ENCODE measurements around the gene XPO6. TPM values are rescaled to one million over a fixed set of nuclear protein-coding genes. Genes with fewer than 3 reads are reported as not detected.

Gene XPO6
- polyA plus RNA-seq, 3 donors, result 79.7 to 85.3 (median 84.8) TPM

GRCh38 chr16:28191364-28191960 lies 20.3 kb downstream of the XPO6 start:
- DNase-seq (ENCODE audit: extremely low read depth in 1 of 11, low read depth in 9 of 11, low spot score in 4 of 11), result no peak

GRCh38 chr16:28189245-28189644 lies 22.5 kb downstream of the XPO6 start:
- no peak for DNase-seq (ENCODE audit: extremely low read depth in 1 of 11, low read depth in 9 of 11, low spot score in 4 of 11)

- DNase-seq (ENCODE audit: extremely low read depth in 1 of 11, low read depth in 9 of 11, low spot score in 4 of 11), result no peak
Measured at GRCh38 chr16:28188085-28188916, 23.5 kb downstream of the XPO6 start.

- DNase-seq (ENCODE audit: extremely low read depth in 1 of 11, low read depth in 9 of 11, low spot score in 4 of 11), result no peak
Measured at GRCh38 chr16:28187595-28188004, 24.2 kb downstream of the XPO6 start.

DNA sequence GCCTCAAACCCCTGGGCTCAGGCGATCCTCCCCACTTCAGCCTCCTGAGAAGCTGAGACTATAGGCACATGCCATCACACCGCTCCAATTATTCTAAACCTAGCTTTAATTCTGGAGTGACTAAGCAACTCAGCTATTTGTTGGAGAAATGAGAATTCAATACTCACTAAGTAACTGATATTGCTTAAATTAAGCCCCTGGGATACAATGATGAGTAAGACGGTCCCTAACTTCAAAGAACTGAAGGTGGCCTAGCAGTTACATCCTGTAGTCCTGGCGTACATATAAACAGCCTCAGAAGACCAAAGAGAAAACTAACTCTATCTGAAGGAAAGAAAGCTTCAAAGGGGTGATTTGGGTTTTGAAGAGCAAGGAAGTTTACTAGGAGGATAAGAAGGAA lies 25.0 kb downstream of the XPO6 start:
- DNase-seq (ENCODE audit: extremely low read depth in 1 of 11, low read depth in 9 of 11, low spot score in 4 of 11), result no peak

DNA sequence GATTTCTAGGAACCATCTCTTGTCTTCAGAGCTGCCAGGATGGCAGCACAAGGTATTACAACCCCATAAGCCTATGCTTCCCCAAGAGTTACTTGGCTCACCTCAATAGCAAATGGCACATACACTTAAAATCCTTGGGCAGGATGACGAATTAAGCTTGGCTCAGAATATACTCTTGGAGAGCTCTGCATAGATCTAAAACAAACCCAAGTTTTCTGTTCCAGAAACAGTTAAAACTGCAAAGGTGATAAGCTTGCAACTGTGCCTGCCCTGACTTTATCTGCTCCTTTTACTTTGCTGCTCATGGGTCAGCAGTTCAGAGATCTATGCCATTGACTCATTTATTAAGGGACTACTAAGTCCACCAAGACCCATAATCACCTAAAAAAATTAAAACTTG lies 26.1 kb downstream of the XPO6 start:
- no peak for DNase-seq (ENCODE audit: extremely low read depth in 1 of 11, low read depth in 9 of 11, low spot score in 4 of 11)

DNA sequence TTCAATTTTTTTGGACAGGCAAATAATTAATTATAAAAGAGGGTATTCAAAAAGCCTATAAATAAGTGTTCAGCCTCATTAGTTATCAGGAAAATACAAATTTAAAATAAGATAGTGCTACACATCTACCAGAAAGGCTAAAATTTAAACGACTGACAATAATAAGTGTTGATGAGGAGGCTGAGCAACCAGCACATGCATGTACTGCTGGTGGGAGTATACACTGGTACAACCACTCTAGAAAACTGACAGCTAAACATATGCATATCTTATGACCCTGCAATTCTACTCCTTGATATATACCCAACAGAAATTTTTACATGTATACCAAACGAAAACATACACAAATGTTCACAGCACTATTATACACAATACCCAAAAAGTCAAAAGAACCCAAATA lies 27.1 kb downstream of the XPO6 start:
- DNase-seq (ENCODE audit: extremely low read depth in 1 of 11, low read depth in 9 of 11, low spot score in 4 of 11), result no peak

DNA sequence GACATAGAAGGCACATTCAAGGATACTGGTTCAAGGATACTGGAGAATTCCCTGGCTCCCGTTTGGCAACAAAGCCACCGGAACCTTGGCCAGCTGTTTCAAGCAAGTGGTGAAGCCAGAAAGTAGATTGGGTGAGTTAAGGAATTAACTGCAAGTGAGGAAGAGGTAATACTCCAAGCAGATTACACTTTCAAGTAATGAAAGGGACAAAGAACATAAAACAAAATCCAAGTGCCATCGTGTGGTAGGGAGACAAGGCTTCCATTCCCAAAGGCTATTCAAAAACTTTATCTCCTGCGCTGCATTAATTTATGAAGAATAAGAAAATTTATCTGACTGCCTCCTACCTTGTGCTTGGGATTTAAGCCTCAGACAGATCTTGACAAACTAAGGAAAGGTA lies 27.8 kb downstream of the XPO6 start:
- no peak for DNase-seq (ENCODE audit: extremely low read depth in 1 of 11, low read depth in 9 of 11, low spot score in 4 of 11)

DNA sequence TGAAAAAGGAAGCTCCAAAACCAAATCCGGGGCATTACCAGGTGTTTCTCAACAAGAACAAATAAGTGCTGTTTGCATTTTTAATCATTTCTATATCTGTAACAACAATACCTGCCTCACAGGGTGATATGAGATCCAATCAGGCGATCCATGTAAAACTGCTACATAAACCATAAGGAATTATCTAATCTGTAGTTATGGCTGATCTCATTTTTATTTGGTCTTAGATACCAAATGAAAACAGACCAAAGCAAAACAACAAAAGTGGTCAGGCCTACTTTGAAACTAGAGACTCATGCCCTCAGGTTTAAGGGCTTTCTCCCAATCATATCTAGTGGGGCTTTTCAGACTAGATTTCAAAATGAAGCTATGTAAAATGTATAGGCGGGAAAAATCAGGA lies 28.3 kb downstream of the XPO6 start:
- DNase-seq (ENCODE audit: extremely low read depth in 1 of 11, low read depth in 9 of 11, low spot score in 4 of 11), result no peak

- DNase-seq (ENCODE audit: extremely low read depth in 1 of 11, low read depth in 9 of 11, low spot score in 4 of 11), result no peak
Measured at GRCh38 chr16:28182801-28183200, 29.0 kb downstream of the XPO6 start.

- DNase-seq (ENCODE audit: extremely low read depth in 1 of 11, low read depth in 9 of 11, low spot score in 4 of 11), result no peak
Measured at GRCh38 chr16:28182183-28182582, 29.6 kb downstream of the XPO6 start.

GRCh38 chr16:28181515-28181914 lies 30.2 kb downstream of the XPO6 start:
- DNase-seq (ENCODE audit: extremely low read depth in 1 of 11, low read depth in 9 of 11, low spot score in 4 of 11), result no peak

GRCh38 chr16:28180655-28181460 lies 30.9 kb downstream of the XPO6 start:
- no peak for DNase-seq (ENCODE audit: extremely low read depth in 1 of 11, low read depth in 9 of 11, low spot score in 4 of 11)

DNA sequence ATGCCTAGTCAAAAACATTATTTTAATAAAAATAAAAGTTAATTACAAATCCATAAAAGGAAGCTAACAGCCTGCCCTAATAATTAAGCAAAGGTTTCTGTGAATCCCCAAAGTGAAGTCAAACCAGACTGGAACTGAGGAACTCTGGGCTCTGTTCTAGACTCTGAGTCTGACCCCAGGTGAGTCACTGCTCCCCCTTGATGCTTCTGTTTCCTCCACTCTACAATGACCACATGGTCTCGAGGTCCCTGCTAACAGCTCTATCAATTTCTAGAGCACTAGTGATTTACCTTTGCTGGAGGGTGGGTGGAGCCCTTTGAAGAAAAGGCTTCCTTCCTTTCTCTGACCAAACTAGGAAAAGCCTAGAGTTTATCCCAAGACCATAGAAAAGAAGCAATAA lies 32.4 kb downstream of the XPO6 start:
- no peak for DNase-seq (ENCODE audit: extremely low read depth in 1 of 11, low read depth in 9 of 11, low spot score in 4 of 11)

- DNase-seq (ENCODE audit: extremely low read depth in 1 of 11, low read depth in 9 of 11, low spot score in 4 of 11), result no peak
Measured at GRCh38 chr16:28175715-28176114, 36.0 kb downstream of the XPO6 start.

DNA sequence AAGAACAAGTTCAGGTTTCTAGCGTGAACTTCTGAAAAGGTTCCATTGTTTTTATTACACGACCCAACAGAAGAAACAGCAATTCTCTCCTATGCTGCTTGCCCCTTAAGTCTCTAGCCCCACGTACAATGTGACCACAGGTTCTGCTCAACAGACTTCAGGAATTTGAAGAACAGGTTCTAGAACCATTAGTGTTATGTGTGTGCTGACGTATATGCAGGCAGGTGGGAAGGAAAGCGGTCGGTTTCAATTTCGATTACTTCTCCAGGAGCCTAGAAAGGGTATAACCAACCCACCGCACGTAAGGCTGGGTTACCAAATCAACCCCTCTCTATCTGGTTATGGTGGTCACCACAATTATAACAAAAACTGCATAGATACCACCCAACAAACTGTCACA lies 39.4 kb downstream of the XPO6 start:
- DNase-seq (ENCODE audit: extremely low read depth in 1 of 11, low read depth in 9 of 11, low spot score in 4 of 11), result no peak

DNA sequence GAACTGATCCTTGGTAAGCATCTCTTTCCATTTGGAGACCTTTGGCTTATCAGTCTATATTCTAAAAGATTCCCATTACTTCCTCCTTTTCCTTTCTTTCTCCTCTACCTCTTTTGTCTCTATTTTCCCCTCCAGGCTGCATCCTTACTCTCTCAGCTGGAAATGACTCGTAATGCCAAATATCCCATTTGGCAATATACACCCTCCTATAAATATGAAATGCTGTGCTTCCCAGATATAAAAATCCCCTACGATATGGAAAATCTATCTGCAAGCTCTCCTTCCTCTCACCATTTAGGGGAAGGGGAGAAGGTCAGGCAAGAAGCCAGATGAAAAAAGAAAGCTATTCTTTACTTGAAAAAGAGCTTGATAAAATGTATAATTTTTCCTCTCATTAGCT lies 39.9 kb downstream of the XPO6 start:
- no peak for DNase-seq (ENCODE audit: extremely low read depth in 1 of 11, low read depth in 9 of 11, low spot score in 4 of 11)

DNA sequence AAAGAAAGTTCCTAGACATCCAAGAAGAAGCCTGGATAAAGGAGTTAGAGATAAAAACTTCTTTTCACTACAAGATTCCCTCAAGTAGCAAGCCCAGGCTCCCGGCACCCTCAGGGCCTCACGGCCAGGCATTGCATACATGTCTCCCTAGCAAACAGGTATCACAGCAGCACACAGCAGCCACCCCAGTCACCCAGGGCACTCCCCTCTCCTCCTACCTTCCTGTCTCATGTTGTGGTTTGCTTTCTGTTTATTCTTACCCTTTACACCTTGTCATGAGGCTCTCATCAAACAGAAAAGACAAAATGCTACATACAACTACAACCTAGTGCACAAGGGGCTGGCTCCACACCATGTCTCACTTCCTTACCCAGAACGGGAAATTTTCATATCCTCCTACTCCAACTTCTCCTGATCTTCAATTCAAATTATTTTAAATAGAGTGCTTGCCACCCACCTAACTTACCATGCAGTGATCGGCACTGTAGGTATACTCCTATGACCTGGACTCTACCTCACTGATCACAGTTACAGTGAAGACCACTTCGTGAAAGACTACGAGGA lies 42.7 kb downstream of the XPO6 start:
- DNase-seq (ENCODE audit: extremely low read depth in 1 of 11, low read depth in 9 of 11, low spot score in 4 of 11), result no peak

DNA sequence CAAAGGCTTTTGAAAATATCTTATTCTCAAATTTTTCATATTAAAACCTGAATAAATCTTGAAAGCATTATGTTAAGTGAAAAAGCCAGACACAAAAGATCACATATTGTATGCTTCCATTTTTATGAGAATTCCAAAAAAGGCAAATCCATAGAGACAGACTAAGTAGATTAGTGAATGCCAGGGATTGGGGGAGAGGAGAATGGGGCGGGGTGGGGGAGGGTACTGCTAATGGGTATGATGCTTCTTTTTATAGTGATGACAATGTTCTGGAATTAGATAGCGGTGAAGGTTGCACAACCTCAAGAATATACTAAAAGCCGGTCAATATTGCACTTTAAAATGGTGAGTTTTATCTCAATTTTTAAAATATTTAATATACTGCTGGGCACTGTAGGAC lies 44.0 kb downstream of the XPO6 start:
- no peak for DNase-seq (ENCODE audit: extremely low read depth in 1 of 11, low read depth in 9 of 11, low spot score in 4 of 11)

GRCh38 chr16:28167221-28167620 lies 44.5 kb downstream of the XPO6 start:
- DNase-seq (ENCODE audit: extremely low read depth in 1 of 11, low read depth in 9 of 11, low spot score in 4 of 11), result no peak

Measured in renal cortex interstitium (tissue), 11 donors.